HepG2 (cell line): Measurements from ENCODE around the gene CHDH. TPM values are rescaled to one million over a fixed set of nuclear protein-coding genes. Genes with fewer than 3 reads are reported as not detected.

ENCODE experiments used
- ATF4 ChIP-seq, 2 experiments: fragments of 450-650 bp in 1 of 2; sonication (generic) in 1 of 2; formaldehyde crosslinking; IDR thresholded peaks; 2 replicates each; pipeline versions ENCODE4 v1.5.0 to v1.8.0; 2020 to 2022; ENCODE audit warnings: mild to moderate bottlenecking in 1 of 2, missing genetic modification reagents in 1 of 2
- BORCS8-MEF2B ChIP-seq: sonication (generic); formaldehyde crosslinking; IDR thresholded peaks from 2 replicates; pipeline ENCODE4 v1.8.0; 2022; ENCODE audit warnings: mild to moderate bottlenecking, missing genetic modification reagents
- DDIT3 ChIP-seq: sonication (generic); formaldehyde crosslinking; IDR thresholded peaks from 2 replicates; pipeline ENCODE4 v1.4.0; 2020; ENCODE audit warnings: mild to moderate bottlenecking, missing genetic modification reagents
- DR1 ChIP-seq: sonication (generic); formaldehyde crosslinking; IDR thresholded peaks from 2 replicates; pipeline ENCODE4 v1.8.0; 2021; ENCODE audit warnings: mild to moderate bottlenecking, missing genetic modification reagents, inconsistent platforms
- EHMT2 ChIP-seq: fragments of 200-600 bp; sonication (generic); IDR thresholded peaks from 2 replicates; pipeline ENCODE4 v1.7.0; 2017; ENCODE audit warnings: antibody characterized with exemption, low read depth, low read length, borderline replicate concordance
- GRHL1 ChIP-seq: sonication (generic); formaldehyde crosslinking; conservative IDR thresholded peaks from 2 replicates; pipeline ENCODE4 v1.8.0; 2022; ENCODE audit warnings: missing genetic modification reagents
- HDAC1 ChIP-seq: sonication (generic); formaldehyde crosslinking; IDR thresholded peaks from 2 replicates; pipeline ENCODE4 v1.5.1; 2020; ENCODE audit warnings: mild to moderate bottlenecking, missing genetic modification reagents
- HDAC6 ChIP-seq: fragments of 200-600 bp; sonication (generic); IDR thresholded peaks from 2 replicates; pipeline ENCODE4 v1.7.0; 2017; ENCODE audit warnings: mild to moderate bottlenecking, antibody characterized with exemption, low read length, low read depth
- MNT ChIP-seq: fragments of 450-650 bp; IDR thresholded peaks from 2 replicates; pipeline ENCODE4 v1.6.1; 2016
- RCOR2 ChIP-seq: IDR thresholded peaks from 2 replicates; pipeline ENCODE4 v1.6.1; 2016; ENCODE audit warnings: missing biosample characterization, missing genetic modification reagents
- RNF219 ChIP-seq: sonication (generic); formaldehyde crosslinking; IDR thresholded peaks from 2 replicates; pipeline ENCODE4 v1.5.0; 2020; ENCODE audit warnings: mild to moderate bottlenecking, missing genetic modification reagents
- RORA ChIP-seq: sonication (generic); formaldehyde crosslinking; IDR thresholded peaks from 2 replicates; pipeline ENCODE4 v1.5.0; 2020; ENCODE audit warnings: mild to moderate bottlenecking, missing genetic modification reagents, moderate library complexity
- SOX5 ChIP-seq: IDR thresholded peaks from 2 replicates; pipeline ENCODE4 v1.6.1; 2016; ENCODE audit warnings: borderline replicate concordance
- XRCC5 ChIP-seq: fragments of 200-400 bp; formaldehyde crosslinking; optimal IDR thresholded peaks from 2 replicates; pipeline ENCODE3; 2017; ENCODE audit warnings: mild to moderate bottlenecking, low read length
- ZFP90 ChIP-seq: sonication (generic); formaldehyde crosslinking; IDR thresholded peaks from 2 replicates; pipeline ENCODE4 v1.8.0; 2022; ENCODE audit warnings: missing genetic modification reagents, mild to moderate bottlenecking, inconsistent platforms, borderline replicate concordance
- ZMYM4 ChIP-seq: sonication (generic); formaldehyde crosslinking; IDR thresholded peaks from 2 replicates; pipeline ENCODE4 v1.8.1; 2023; ENCODE audit warnings: mild to moderate bottlenecking, missing genetic modification reagents
- ZNF263 ChIP-seq: sonication (generic); formaldehyde crosslinking; IDR thresholded peaks from 2 replicates; pipeline ENCODE4 v1.4.0; 2020; ENCODE audit warnings: missing genetic modification reagents
- ZNF276 ChIP-seq: sonication (generic); formaldehyde crosslinking; IDR thresholded peaks from 2 replicates; pipeline ENCODE4 v1.4.0; 2020; ENCODE audit warnings: mild to moderate bottlenecking, low read depth, missing genetic modification reagents
- ZNF563 ChIP-seq: sonication (generic); formaldehyde crosslinking; IDR thresholded peaks from 2 replicates; pipeline ENCODE4 v1.8.0; 2022; ENCODE audit warnings: mild to moderate bottlenecking, moderate library complexity, missing genetic modification reagents
- polyA plus RNA-seq, 8 experiments: library from polyadenylated mRNA; depleted of rRNA in 3 of 8; stranded (reverse) in 7 of 8; unstranded in 1 of 8; fragments of >200 nt; fragmentation: Illumina TruSeq in 4 of 8; extraction: Trizol in 4 of 8; gene quantifications; 2 replicates each; pipeline versions ENCODE4 v1.2.1 to v1.2.3, GENCODE V29; 2011 to 2016; ENCODE audit warnings: low read depth in 4 of 8, missing spikeins in 1 of 8, mixed read lengths in 1 of 8; ENCODE audit not compliant: insufficient read depth in 1 of 8
- total RNA-seq, 5 experiments: library from RNA; depleted of rRNA; stranded (reverse); fragments of >200 nt; fragmentation: Illumina TruSeq; extraction: Trizol; gene quantifications; 2 replicates each; pipeline ENCODE4 v1.2.3, GENCODE V29; 2016; ENCODE audit warnings: low read depth in 1 of 5

The CHDH gene
- total and polyA plus RNA-seq, 2 of the 13 experiments (the other 11 are each of a cell fraction or from before 2014, with no cell fraction given): 28.1 to 48.9 TPM

- no peak for TF ChIP-seq RNF219 (CRISPR knock-in tag)
- no peak for TF ChIP-seq ZNF563 (CRISPR knock-in tag)
- no peak for TF ChIP-seq EHMT2
- no peak for TF ChIP-seq HDAC1
- no peak for TF ChIP-seq HDAC6
- TF ChIP-seq SOX5 (CRISPR knock-in tag): no peak
- TF ChIP-seq ZMYM4: no peak
- no peak for TF ChIP-seq MNT
- TF ChIP-seq RORA (CRISPR knock-in tag): no peak
- no peak for TF ChIP-seq ZFP90 (CRISPR knock-in tag)
- peak; percentile 49; the same call in 1 of the 2 replicates for TF ChIP-seq BORCS8-MEF2B
- TF ChIP-seq DDIT3 (CRISPR knock-in tag): no peak
- TF ChIP-seq GRHL1 (CRISPR knock-in tag): no peak
- TF ChIP-seq DR1: no peak
- no peak for TF ChIP-seq ATF4 (CRISPR knock-in tag; IDR thresholded peaks at IDR 0.05)
- TF ChIP-seq ZNF276 (CRISPR knock-in tag): no peak
- no peak for TF ChIP-seq XRCC5
- TF ChIP-seq RCOR2 (CRISPR knock-in tag): no peak
- no peak for TF ChIP-seq ZNF263
Observed at GRCh38 chr3:53811143-53811927, 34.9 kb downstream of the CHDH start (continued).
